SU-DHL-6 (cell line): ENCODE data around the gene RUVBL2.
"Not testable (repeated sequence)": the region's sequence is repeated elsewhere in the genome, so short reads cannot be mapped to it uniquely, and the experiment has no call there.

Experiments
- CTCF ChIP-seq: fragments of 200-600 bp; sonication (generic); IDR thresholded peaks from one replicate; pipeline ENCODE4 v1.5.1; 2017; ENCODE audit warnings: antibody characterized with exemption, mild to moderate bottlenecking, low read length, moderate library complexity; ENCODE audit not compliant: insufficient read depth, poor library complexity, severe bottlenecking
- EZH2phosphoT487 ChIP-seq: fragments of 200-600 bp; sonication (generic), shearing (Covaris generic); conservative IDR thresholded peaks from 2 replicates; pipeline ENCODE4 v1.6.1; 2018; ENCODE audit warnings: mild to moderate bottlenecking, antibody characterized with exemption, low read length, moderate library complexity, mixed read lengths

GRCh38 chr19:49039736-49040135 lies 46.0 kb downstream of the RUVBL2 start:
- TF ChIP-seq CTCF, EZH2phosphoT487: not testable (repeated sequence)
